Ovary (tissue), 9 donors: Measurements from ENCODE around the gene KRTAP4-4. TPM values are rescaled to one million over a fixed set of nuclear protein-coding genes. Genes with fewer than 3 reads are reported as not detected.

Experiments
- DNase-seq, 5 donors: peaks; one replicate each; pipeline ENCODE4 v3.0.0-alpha.2; 2019 to 2020
- H3K27ac ChIP-seq, 2 donors: fragments of 200-600 bp; one replicate each; pipeline versions ENCODE4 v1.5.1 to v1.8.0; 2019 to 2022
- H3K27me3 ChIP-seq: fragments of 200-600 bp; one replicate; pipeline ENCODE4 v1.8.0; 2022
- H3K36me3 ChIP-seq: fragments of 200-600 bp; sonication (generic); one replicate; pipeline ENCODE4 v1.5.1; 2019
- H3K4me1 ChIP-seq: one replicate; pipeline ENCODE4 v1.8.1; 2013; ENCODE audit warnings: mild to moderate bottlenecking, moderate library complexity; ENCODE audit not compliant: insufficient read depth
- H3K4me3 ChIP-seq: fragments of 200-600 bp; sonication (generic); one replicate; pipeline ENCODE4 v1.5.1; 2017
- H3K9me3 ChIP-seq, 2 donors: fragments of 200-600 bp in 1 of 2; sonication (generic) in 1 of 2; one replicate each; pipeline versions ENCODE4 v1.5.1 to v1.8.1; 2013 to 2019; ENCODE audit warnings: mild to moderate bottlenecking in 1 of 2, moderate library complexity in 1 of 2
- CTCF ChIP-seq, 3 donors: fragments of 450-650 bp in 2 of 3; fragments of 200-600 bp in 1 of 3; IDR thresholded peaks; one replicate each; pipeline versions ENCODE4 v1.5.1 to v1.8.0; 2016 to 2022; ENCODE audit warnings: antibody characterized with exemption in 3 of 3, mild to moderate bottlenecking in 1 of 3
- EP300 ChIP-seq: sonication (generic); formaldehyde crosslinking; IDR thresholded peaks from one replicate; pipeline ENCODE4 v1.6.1; 2017; ENCODE audit warnings: antibody characterized with exemption
- POLR2A ChIP-seq: fragments of 450-650 bp; IDR thresholded peaks from one replicate; pipeline ENCODE4 v1.6.1; 2017; ENCODE audit warnings: antibody characterized with exemption, mild to moderate bottlenecking, moderate library complexity
- WGBS, 3 donors: extraction: QIAGEN DNeasy Blood & Tissue Kit in 1 of 3; methylation state at CpG; one replicate each; pipeline versions ENCODE4 v1.1.5 to v1.1.7; 2013 to 2017; 5-methylcytosine and 5-hydroxymethylcytosine counted together
- intact Hi-C, 4 donors: fragments of 100-400 bp; cut with DNase I; formaldehyde crosslinking; loops; one replicate each; pipeline versions ENCODE4 v1.11.0 to v1.15.1; 2022 to 2023
- polyA plus RNA-seq, 2 donors: library from polyadenylated mRNA; stranded (reverse); fragments of 200-250 nt in 1 of 2; fragments of 350-450 nt in 1 of 2; fragmentation: Illumina TruSeq in 1 of 2; extraction: RNeasy Lipid Tissue Mini Kit (QIAGEN cat#74804) in 1 of 2; gene quantifications; one replicate each; pipeline ENCODE4 v1.2.3, GENCODE V29; 2013 to 2014
- total RNA-seq, 7 donors: library from RNA; depleted of rRNA in 2 of 7; stranded (reverse); fragments of >200 nt in 2 of 7; fragmentation: NEBNext Ultra II Directional in 3 of 7; extraction: Animal tissue kit (Norgen Biotek cat#: 25700) in 3 of 7; gene quantifications; one replicate each; pipeline versions ENCODE4 v1.1.0 to v1.2.4, GENCODE V29; 2016 to 2023
- donor health status: DM: no; HTN: no; CAD: no; lungs with moderate emphysema.
- donor health status: DM: no; HTN: no; CAD: no.
- donor health status: Bipolar disorder and iron deficiency.
- donor health status: DM: yes; HTN: yes; CAD: no.
- donor health status: DM: no; HTN: no; CAD: no.
- donor health status: DM: yes; HTN: yes; CAD: no.

KRTAP4-4 gene
- total and polyA plus RNA-seq, 9 donors: not detected

DNA sequence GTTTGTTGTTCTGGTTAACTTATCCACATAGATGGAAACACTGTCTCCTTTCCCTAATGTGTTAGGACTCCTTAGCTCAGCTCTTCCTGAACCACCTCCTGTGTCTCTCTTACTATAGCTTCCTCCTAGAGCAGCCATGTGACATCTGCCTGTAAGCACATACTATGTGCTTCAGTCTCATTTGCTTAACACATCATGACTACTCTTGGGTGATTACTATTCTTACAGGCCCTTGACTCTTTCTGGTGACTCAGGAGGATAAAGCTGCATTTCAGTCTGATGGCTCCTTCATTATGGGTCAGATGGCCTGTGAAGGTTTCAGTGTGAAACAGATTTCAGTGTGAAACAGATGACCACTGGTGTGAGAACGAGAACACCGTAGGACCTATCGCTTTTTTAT is 17.8 kb upstream of the KRTAP4-4 start:
- H3K4me3 ChIP-seq: no peak overlapping the region
- H3K36me3 ChIP-seq: no peaks in the 10 kb centered on the region
- TF ChIP-seq CTCF (IDR thresholded peaks at IDR 0.05) (no peak), POLR2A (no peak), EP300 (no peak)
- H3K9me3 ChIP-seq: no peaks in the 10 kb centered on the region
- intact Hi-C loops: no loop called here
- no peaks in the 10 kb centered on the region for H3K27me3 ChIP-seq
- H3K4me1 ChIP-seq: no peaks in the 10 kb centered on the region
- WGBS, 3 donors: 95 to 97% (median 97%) methylated on average over 3 of the region's 3 CpGs
- DNase-seq: no peak
- H3K27ac ChIP-seq: no peak overlapping the region

GRCh38 chr17:41177727-41178271 is 17.3 kb upstream of the KRTAP4-4 start, which contains the start of gene KRTAP4-2:
Gene KRTAP4-2 (minus strand): TSS chr17:41178221. CDS start chr17:41178164, 57 bp downstream.
- Histone ChIP-seq H3K4me1 (no peaks in the 10 kb centered on the region), H3K4me3 (no peak within 1 kb of the TSS), H3K27me3 (no peaks in the 10 kb centered on the region), H3K9me3 (no peaks in the 10 kb centered on the region), H3K36me3 (no peaks in the 10 kb centered on the region), H3K27ac (no peak within 1 kb of the TSS)
- no peak for DNase-seq
- 83 to 88% (median 84%) methylated on average over 7 of the region's 7 CpGs for WGBS, 3 donors
- intact Hi-C loops: no loop called here
- TF ChIP-seq EP300: no peak
- TF ChIP-seq CTCF (IDR thresholded peaks at IDR 0.05): no peak
- TF ChIP-seq POLR2A: no peak

DNA sequence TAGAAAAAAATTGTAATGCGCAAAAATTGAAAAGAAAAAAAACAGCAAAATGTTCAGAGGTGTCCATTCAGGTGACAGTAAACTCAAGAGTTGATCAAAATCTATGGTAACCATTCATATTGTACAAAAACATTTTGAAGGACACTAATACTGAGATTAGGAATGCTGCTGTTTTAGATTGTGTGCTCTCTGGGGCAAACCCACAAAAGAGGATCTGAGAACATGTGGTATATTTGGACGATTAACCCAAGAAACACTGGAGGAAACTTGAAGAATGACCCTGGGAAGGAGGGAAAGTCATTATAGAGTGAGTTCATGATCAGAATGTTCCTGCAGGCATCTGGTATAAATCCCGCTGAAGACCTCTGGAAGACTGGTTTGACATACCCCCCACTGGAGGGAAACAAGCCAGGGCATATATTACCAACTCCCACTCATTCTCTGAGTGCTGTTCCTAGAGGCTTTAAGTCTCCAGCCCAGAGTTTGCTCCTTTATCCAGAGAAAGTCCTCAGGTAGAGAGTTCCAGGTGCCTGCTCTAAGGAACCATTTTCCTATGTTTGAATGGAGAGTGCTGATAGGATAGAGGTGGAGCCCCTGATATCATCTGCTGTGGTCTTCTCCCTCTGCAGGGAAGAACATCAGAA is 16.3 kb upstream of the KRTAP4-4 start:
- no peaks in the 10 kb centered on the region for H3K4me1 ChIP-seq
- no peaks in the 10 kb centered on the region for H3K9me3 ChIP-seq
- no peaks in the 10 kb centered on the region for H3K36me3 ChIP-seq
- H3K4me3 ChIP-seq: no peak overlapping the region
- intact Hi-C loops: no loop called here
- 54 to 58% (median 55%) methylated on average over 3 of the region's 3 CpGs for WGBS, 3 donors
- DNase-seq: no peak
- no peaks in the 10 kb centered on the region for H3K27me3 ChIP-seq
- no peak overlapping the region for H3K27ac ChIP-seq
- TF ChIP-seq CTCF (IDR thresholded peaks at IDR 0.05) (no peak), EP300 (no peak), POLR2A (no peak)

GRCh38 chr17:41171886-41172285 is 11.3 kb upstream of the KRTAP4-4 start:
- H3K9me3 ChIP-seq: no peaks in the 10 kb centered on the region
- intact Hi-C loops: no loop called here
- TF ChIP-seq CTCF (IDR thresholded peaks at IDR 0.05) (no peak), POLR2A (no peak), EP300 (no peak)
- H3K27ac ChIP-seq: no peak overlapping the region
- 74 to 82% (median 74%) methylated on average over 2 of the region's 2 CpGs for WGBS, 3 donors
- no peaks in the 10 kb centered on the region for H3K4me1 ChIP-seq
- DNase-seq: no peak
- H3K4me3 ChIP-seq: no peak overlapping the region
- no peaks in the 10 kb centered on the region for H3K36me3 ChIP-seq
- no peaks in the 10 kb centered on the region for H3K27me3 ChIP-seq
